ENCODE results near the gene ZNF518A. TPM values are rescaled to one million over a fixed set of nuclear protein-coding genes. Genes with fewer than 3 reads are reported as not detected.

ZNF518A gene
- total and polyA plus RNA-seq, 10 of the 15 experiments (the other 5 are each of a cell fraction or from before 2014, with no cell fraction given) = 3.7 to 24.4 (median 15.4) TPM

DNA sequence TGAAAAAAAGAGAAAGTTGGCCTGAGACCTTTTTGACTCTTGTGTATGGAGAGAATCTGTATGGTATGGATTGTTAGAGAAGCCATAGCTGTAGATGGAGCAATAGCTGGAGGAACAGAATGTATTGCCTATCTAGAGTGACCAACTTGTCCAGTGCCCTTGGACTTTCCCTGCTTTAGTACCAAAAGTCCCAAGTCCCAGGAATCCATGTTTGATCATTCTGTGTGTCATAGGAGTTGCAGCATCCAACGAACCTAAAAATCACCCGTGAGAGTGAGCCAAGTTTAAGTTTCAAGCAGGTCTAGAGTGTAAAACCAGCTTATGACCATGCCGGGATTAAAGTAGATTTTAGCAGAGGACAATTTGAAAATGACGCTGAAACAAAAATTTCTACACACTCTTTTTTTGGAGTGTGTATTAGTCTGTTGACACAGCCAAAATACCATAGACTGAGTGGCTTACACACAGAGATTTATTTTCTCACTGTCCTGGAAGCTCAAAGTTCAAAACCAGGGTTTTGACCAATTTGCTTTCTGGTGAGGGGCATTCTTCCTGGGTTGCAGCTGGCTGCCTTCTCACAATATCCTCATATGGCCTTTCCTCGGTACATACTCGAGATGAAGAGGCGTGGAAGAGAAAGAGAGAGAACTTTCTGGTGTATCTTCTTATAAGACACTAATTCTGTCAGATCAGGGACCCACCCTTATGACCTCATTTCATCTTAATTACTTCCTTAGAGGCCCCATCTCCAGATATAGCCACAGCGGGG, 36.9 kb upstream of the ZNF518A start:
- no peak overlapping the region for H3K27ac ChIP-seq (ENCODE audit: control insufficient read depth, insufficient read depth)
- no peak overlapping the region for H3K9ac ChIP-seq (ENCODE audit: control insufficient read depth, insufficient read depth, low read length)
- ATAC-seq = no peak
- no peaks in the 10 kb centered on the region for H3K27me3 ChIP-seq (replicated peaks in 1 of 2; ENCODE audit: control insufficient read depth in 2 of 2, insufficient read depth in 2 of 2, low read length in 1 of 2)
- no peak overlapping the region for H2AFZ ChIP-seq (ENCODE audit: control insufficient read depth, low read depth, low read length)
- no peak overlapping the region for H3K4me3 ChIP-seq
- 0 out of 2 replicates have a peak, but pooled peaks cover 3% of the 10 kb centered on the region for H3K4me1 ChIP-seq (ENCODE audit: control insufficient read depth, insufficient read depth, low read length)
- ChIA-PET CTCF (interaction anchor here (1.2 to 2.5 kb wide), 2 partner anchors 37 to 76 kb away, joined by 4 to 7 read pairs; partner anchors contain the start of gene ZNF518A), SMC1A (ENCODE audit: uncharacterized antibody, unreplicated experiment) (interaction anchor here (1.5 kb wide), 1 partner anchor 17 kb away, joined by 3 read pairs; no protein-coding TSS in a partner anchor), POLR2A (no interaction called here), RAD21 (ENCODE audit: unreplicated experiment) (interaction anchor here (0.9 kb wide), 1 partner anchor 37 kb away, joined by 3 read pairs; the partner anchor contains the start of gene ZNF518A)
- 70% methylated on average over 8 of the region's 8 CpGs for WGBS (ENCODE audit: insufficient coverage, insufficient replicate concordance, low lambda C conversion rate, missing lambda C conversion rate)
- in situ Hi-C loops (cut with MboI) (no loop called here), intact Hi-C loops (cut with micrococcal nuclease; ENCODE audit: unreplicated experiment) (no loop called here)
- no peak for DNase-seq (ENCODE audit: low read depth, low spot score)
- no peaks in the 10 kb centered on the region; the same call in 2 of the 3 replicates for H3K9me3 ChIP-seq (replicated peaks; ENCODE audit: control insufficient read depth, insufficient read depth, low read length)
- no peaks in the 10 kb centered on the region for H3K79me2 ChIP-seq (ENCODE audit: control insufficient read depth, insufficient read depth, low read length)
- H4K20me1 ChIP-seq (ENCODE audit: control insufficient read depth, insufficient read depth) = no peaks in the 10 kb centered on the region
- H3K4me2 ChIP-seq (ENCODE audit: control insufficient read depth, insufficient read depth) = no peak overlapping the region
- no peak for FAIRE-seq
- BruUV-seq (replicated peaks) = no TSS peak
- H3K36me3 ChIP-seq (ENCODE audit: control insufficient read depth in 2 of 2, insufficient read depth in 2 of 2, low read length in 1 of 2) = no peaks in the 10 kb centered on the region
- TF ChIP-seq ZNF24 (IDR thresholded peaks at IDR 0.05) = no peak
- TF ChIP-seq PAX5 (IDR thresholded peaks at IDR 0.05; ENCODE audit: borderline replicate concordance, low read depth, low read length) = no peak
- TF ChIP-seq HDGF (IDR thresholded peaks at IDR 0.05) = no peak
- TF ChIP-seq RB1 (IDR thresholded peaks at IDR 0.05; ENCODE audit: borderline replicate concordance) = no peak
- TF ChIP-seq CEBPB (IDR thresholded peaks at IDR 0.05; ENCODE audit: borderline replicate concordance in 1 of 2, low read depth in 2 of 2, low read length in 2 of 2) = no peak
- TF ChIP-seq, protein P1, sequence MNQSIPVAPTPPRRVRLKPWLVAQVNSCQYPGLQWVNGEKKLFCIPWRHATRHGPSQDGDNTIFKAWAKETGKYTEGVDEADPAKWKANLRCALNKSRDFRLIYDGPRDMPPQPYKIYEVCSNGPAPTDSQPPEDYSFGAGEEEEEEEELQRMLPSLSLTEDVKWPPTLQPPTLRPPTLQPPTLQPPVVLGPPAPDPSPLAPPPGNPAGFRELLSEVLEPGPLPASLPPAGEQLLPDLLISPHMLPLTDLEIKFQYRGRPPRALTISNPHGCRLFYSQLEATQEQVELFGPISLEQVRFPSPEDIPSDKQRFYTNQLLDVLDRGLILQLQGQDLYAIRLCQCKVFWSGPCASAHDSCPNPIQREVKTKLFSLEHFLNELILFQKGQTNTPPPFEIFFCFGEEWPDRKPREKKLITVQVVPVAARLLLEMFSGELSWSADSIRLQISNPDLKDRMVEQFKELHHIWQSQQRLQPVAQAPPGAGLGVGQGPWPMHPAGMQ (IDR thresholded peaks at IDR 0.05; ENCODE audit: borderline replicate concordance) = no peak
- no peak for TF ChIP-seq SREBF2 (IDR thresholded peaks at IDR 0.05; ENCODE audit: low read length)
- TF ChIP-seq CBX3 (IDR thresholded peaks at IDR 0.05; ENCODE audit: borderline replicate concordance, low read depth) = no peak
- no peak for TF ChIP-seq ZNF217 (IDR thresholded peaks at IDR 0.05)
- no peak for TF ChIP-seq MEF2A (IDR thresholded peaks at IDR 0.05; ENCODE audit: insufficient read depth, low read depth, low read length)
- no peak for TF ChIP-seq HDAC6 (IDR thresholded peaks at IDR 0.05; ENCODE audit: unreplicated experiment)
- no peak for TF ChIP-seq HCFC1 (IDR thresholded peaks at IDR 0.05; ENCODE audit: low read length)
- no peak for TF ChIP-seq BCL11A (IDR thresholded peaks at IDR 0.05; ENCODE audit: low read depth, low read length)
- no peak for TF ChIP-seq SMC3 (IDR thresholded peaks at IDR 0.05; ENCODE audit: borderline replicate concordance, low read length)
- TF ChIP-seq ZZZ3 (IDR thresholded peaks at IDR 0.05; ENCODE audit: control insufficient read depth, insufficient read length, low read depth) = no peak
- TF ChIP-seq KLF5 (IDR thresholded peaks at IDR 0.05; ENCODE audit: partially characterized antibody) = no peak
- no peak for TF ChIP-seq GATAD2B (conservative IDR thresholded peaks at IDR 0.05; ENCODE audit: low read depth)

Data from GM12878 (cell line).